ENCODE data around the gene PRKAG3. TPM values are rescaled to one million over a fixed set of nuclear protein-coding genes. Genes with fewer than 3 reads are reported as not detected.

Gene PRKAG3
- total and polyA plus RNA-seq, 9 of the 15 experiments (the other 6 are each of a cell fraction or from before 2014, with no cell fraction given): not detected

DNA sequence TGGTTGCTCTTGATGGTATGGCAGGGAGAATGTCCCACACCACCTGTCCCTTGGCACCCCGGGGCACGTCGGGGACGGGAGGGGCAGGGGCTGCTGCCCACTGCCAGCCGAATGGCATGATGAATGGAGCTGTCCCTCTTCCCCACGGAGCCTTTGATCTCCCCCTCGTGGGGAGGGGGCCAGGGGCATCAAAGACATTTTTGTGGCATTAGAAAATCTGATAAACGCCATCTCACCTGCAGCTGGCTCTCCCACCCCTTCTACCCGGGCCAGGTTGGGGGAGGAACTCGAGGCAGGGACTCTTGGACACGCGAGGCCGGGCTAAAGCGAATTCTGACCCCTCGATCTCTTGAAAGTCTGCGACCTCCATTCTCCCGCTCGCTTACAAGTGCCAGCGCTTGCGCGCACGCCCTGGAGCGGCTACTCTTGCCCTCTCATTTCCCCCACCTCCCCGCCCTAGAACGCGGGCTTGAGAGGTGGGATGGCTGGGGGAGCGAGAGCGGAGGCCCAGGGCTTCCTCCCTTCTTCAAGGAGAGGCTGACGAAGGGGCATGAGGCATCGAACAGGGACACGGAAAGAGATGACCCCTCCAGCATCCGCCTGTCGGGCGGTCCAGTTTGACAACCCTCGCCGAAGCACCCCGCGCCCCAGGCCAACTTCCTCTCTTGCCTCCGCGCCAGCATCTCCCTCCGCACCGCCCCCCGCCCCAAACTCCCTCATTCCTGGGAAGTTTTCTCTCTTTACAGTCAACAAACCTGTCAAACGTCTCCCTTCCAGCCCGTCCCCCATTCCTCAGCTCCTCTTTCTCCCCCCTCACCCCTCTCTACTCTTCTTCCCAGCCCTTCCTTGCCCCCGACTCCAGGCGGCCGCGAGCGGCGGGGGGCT is 27.3 kb upstream of the PRKAG3 start:
- POLR2A ChIA-PET: no interaction called here
- TF ChIP-seq KLF13 (tag; IDR thresholded peaks at IDR 0.05; ENCODE audit: borderline replicate concordance, low read depth): no peak
- no peak for TF ChIP-seq EZH2 (IDR thresholded peaks at IDR 0.05; ENCODE audit: borderline replicate concordance, low read depth, low read length)
- no peak for TF ChIP-seq SP2 (IDR thresholded peaks at IDR 0.05; ENCODE audit: extremely low read depth, low read depth, low read length, poor library complexity, severe bottlenecking)
- TF ChIP-seq, protein P1, sequence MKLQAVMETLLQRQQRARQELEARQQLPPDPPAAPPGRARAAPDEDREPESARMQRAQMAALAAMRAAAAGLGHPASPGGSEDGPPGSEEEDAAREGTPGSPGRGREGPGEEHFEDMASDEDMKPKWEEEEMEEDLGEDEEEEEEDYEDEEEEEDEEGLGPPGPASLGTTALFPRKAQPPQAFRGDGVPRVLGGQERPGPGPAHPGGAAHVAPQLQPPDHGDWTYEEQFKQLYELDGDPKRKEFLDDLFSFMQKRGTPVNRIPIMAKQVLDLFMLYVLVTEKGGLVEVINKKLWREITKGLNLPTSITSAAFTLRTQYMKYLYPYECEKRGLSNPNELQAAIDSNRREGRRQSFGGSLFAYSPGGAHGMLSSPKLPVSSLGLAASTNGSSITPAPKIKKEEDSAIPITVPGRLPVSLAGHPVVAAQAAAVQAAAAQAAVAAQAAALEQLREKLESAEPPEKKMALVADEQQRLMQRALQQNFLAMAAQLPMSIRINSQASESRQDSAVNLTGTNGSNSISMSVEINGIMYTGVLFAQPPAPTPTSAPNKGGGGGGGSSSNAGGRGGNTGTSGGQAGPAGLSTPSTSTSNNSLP (IDR thresholded peaks at IDR 0.05; ENCODE audit: borderline replicate concordance, low read depth, low read length): no peak
- no peak for TF ChIP-seq HNRNPLL (IDR thresholded peaks at IDR 0.05; ENCODE audit: low read depth, low read length, poor library complexity, severe bottlenecking)
- TF ChIP-seq THRAP3 (IDR thresholded peaks at IDR 0.05; ENCODE audit: borderline replicate concordance): no peak
- TF ChIP-seq, protein P2, sequence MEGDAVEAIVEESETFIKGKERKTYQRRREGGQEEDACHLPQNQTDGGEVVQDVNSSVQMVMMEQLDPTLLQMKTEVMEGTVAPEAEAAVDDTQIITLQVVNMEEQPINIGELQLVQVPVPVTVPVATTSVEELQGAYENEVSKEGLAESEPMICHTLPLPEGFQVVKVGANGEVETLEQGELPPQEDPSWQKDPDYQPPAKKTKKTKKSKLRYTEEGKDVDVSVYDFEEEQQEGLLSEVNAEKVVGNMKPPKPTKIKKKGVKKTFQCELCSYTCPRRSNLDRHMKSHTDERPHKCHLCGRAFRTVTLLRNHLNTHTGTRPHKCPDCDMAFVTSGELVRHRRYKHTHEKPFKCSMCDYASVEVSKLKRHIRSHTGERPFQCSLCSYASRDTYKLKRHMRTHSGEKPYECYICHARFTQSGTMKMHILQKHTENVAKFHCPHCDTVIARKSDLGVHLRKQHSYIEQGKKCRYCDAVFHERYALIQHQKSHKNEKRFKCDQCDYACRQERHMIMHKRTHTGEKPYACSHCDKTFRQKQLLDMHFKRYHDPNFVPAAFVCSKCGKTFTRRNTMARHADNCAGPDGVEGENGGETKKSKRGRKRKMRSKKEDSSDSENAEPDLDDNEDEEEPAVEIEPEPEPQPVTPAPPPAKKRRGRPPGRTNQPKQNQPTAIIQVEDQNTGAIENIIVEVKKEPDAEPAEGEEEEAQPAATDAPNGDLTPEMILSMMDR (IDR thresholded peaks at IDR 0.05 in 2 of 3, conservative IDR thresholded peaks at IDR 0.05 in 1 of 3; ENCODE audit: insufficient read depth in 2 of 3, low read depth in 1 of 3, low read length in 3 of 3): no peak
- TF ChIP-seq, protein P3, sequence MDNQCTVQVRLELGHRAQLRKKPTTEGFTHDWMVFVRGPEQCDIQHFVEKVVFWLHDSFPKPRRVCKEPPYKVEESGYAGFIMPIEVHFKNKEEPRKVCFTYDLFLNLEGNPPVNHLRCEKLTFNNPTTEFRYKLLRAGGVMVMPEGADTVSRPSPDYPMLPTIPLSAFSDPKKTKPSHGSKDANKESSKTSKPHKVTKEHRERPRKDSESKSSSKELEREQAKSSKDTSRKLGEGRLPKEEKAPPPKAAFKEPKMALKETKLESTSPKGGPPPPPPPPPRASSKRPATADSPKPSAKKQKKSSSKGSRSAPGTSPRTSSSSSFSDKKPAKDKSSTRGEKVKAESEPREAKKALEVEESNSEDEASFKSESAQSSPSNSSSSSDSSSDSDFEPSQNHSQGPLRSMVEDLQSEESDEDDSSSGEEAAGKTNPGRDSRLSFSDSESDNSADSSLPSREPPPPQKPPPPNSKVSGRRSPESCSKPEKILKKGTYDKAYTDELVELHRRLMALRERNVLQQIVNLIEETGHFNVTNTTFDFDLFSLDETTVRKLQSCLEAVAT (IDR thresholded peaks at IDR 0.05): no peak
- no peak for TF ChIP-seq ZNF311 (CRISPR knock-in tag; IDR thresholded peaks at IDR 0.05)
- Histone ChIP-seq H4K20me1 (replicated peaks; ENCODE audit: control insufficient read depth, insufficient read depth, low read length) (peaks cover 6% of the 10 kb centered on the region; the same call in 1 of the 2 replicates), H3K4me2 (ENCODE audit: insufficient read depth, low read length) (no peak overlapping the region), H3K9me1 (ENCODE audit: control insufficient read depth, insufficient read depth, low read length) (no peaks in the 10 kb centered on the region), H2AFZ (ENCODE audit: low read depth, low read length) (no peak overlapping the region), H3K27me3 (ENCODE audit: control insufficient read depth in 2 of 2, insufficient read depth in 2 of 2, low read length in 2 of 2) (peaks cover 0 to 50% of the 10 kb centered on the region in 2 experiments; a peak in 4 of 5 replicates), H3K27ac (ENCODE audit: extremely low read depth, low read depth, low read length) (no peak overlapping the region), H3K4me1 (replicated peaks in 1 of 2; ENCODE audit: control insufficient read depth in 2 of 2, insufficient read depth in 2 of 2, low read length in 2 of 2) (peaks cover 3 to 15% of the 10 kb centered on the region in 2 experiments; a peak in 3 of 5 replicates), H3K9ac (ENCODE audit: insufficient read depth in 1 of 2, low read depth in 2 of 2, low read length in 2 of 2) (no peak overlapping the region), H3K4me3 (no peak overlapping the region), H3K79me2 (ENCODE audit: control insufficient read depth, insufficient read depth, low read length) (no peaks in the 10 kb centered on the region), H3K9me3 (replicated peaks; ENCODE audit: control insufficient read depth, insufficient read depth, low read depth, low read length) (no peaks in the 10 kb centered on the region), H3K36me3 (ENCODE audit: control insufficient read depth, insufficient read depth, low read length) (no peaks in the 10 kb centered on the region)
- intact Hi-C loops (cut with micrococcal nuclease) (loop anchor here (10.0 kb wide), 1 partner anchor 296 kb away; no protein-coding TSS in a partner anchor), in situ Hi-C loops (cut with MboI) (loop anchor here (10.0 kb wide), 1 partner anchor 256 kb away; no protein-coding TSS in a partner anchor)
- no peak for ATAC-seq
- FAIRE-seq: no peak
- CTCF ChIA-PET (ENCODE audit: low intra/inter-chr PET ratio): interaction anchor here (0.7 kb wide), 1 partner anchor 140 kb away, joined by 3 read pairs; no protein-coding TSS in a partner anchor
- 6% methylated on average over 23 of the region's 51 CpGs for WGBS (ENCODE audit: insufficient coverage, low coverage, missing lambda C conversion rate)
- BruUV-seq (replicated peaks): no TSS peak
- DNase-seq (ENCODE audit: extremely low read depth in 1 of 4, low spot score in 3 of 4): no peak

Data from K562 (cell line).